ENCODE results near the gene DIAPH2.

DNA sequence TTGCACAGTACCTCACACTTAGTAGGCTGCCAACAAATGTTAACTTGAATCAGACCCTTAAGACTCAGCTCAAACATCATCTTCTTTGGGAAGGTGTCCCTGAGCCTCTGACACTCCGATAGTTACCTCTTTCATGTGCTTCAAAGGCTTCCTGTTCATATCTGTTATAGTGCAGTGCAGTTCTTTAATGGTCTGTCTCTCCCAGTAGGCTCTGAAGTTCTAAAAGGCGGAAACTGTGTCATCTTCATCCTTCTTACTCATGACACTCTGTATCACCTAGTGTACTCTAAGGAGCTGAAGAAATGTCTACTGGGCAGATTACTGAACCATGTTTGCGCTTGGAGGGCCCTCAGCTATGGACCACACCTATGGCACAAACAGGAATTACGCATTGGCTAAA, 2.1 kb upstream of the DIAPH2 start:
- TF ChIP-seq, protein P1, sequence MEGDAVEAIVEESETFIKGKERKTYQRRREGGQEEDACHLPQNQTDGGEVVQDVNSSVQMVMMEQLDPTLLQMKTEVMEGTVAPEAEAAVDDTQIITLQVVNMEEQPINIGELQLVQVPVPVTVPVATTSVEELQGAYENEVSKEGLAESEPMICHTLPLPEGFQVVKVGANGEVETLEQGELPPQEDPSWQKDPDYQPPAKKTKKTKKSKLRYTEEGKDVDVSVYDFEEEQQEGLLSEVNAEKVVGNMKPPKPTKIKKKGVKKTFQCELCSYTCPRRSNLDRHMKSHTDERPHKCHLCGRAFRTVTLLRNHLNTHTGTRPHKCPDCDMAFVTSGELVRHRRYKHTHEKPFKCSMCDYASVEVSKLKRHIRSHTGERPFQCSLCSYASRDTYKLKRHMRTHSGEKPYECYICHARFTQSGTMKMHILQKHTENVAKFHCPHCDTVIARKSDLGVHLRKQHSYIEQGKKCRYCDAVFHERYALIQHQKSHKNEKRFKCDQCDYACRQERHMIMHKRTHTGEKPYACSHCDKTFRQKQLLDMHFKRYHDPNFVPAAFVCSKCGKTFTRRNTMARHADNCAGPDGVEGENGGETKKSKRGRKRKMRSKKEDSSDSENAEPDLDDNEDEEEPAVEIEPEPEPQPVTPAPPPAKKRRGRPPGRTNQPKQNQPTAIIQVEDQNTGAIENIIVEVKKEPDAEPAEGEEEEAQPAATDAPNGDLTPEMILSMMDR (IDR thresholded peaks at IDR 0.05), result no peak
- no peak for TF ChIP-seq POLR2A (IDR thresholded peaks at IDR 0.05)
